HG03457 (cell line): ENCODE measurements around the gene SCT.

Experiments used
- ATAC-seq: cut with Tn5 transposase; IDR thresholded peaks from one replicate; pipeline ENCODE4 v1.9.1; 2021; ENCODE audit warnings: moderate number of reproducible peaks; ENCODE audit not compliant: unreplicated experiment

SCT gene

DNA sequence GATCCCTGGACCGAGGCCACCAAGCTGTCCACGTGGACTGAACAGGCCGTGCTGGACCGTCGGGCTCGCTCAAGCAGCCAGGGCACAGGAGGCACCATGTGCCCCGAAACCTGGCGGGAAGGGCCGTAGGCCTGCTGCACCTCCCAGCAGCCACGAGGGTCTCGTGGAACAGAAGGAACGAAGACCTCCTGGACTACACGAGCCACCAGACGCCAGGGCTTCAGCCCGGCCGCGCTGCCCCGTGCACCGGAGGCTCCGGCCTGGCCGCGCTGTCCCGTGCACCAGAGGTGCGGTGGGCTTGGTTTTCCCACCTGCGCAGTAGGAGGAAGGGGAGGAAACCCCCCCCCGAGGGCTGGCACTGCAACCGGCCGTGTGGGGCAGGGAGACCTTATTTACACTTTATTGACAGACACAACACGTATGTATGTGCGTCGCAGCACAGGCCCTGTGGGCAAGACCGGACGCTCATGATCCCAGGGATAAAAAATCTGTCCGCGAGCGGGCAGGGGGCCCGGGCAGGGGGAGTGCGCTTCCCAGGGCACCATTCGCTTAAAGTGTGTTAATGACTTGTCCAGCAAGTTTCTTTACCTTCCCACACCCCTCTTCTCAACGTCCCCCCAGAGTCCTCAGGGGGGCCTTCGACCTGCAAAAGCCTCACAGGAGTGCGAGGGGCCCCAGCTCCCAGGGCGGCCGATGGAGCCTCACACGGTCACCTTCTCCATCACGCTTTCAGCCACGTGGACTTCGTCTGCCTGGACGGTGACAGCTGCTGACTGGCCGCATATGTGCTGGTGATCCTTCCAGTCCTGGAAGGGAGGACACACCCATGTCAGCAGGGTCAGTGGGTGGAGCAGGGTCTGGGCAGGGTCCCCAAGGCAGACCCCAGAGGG is 17.1 kb upstream of the SCT start:
- ATAC-seq, result no peak

- ATAC-seq, result no peak
Observed at GRCh38 chr11:643366-643765, 16.4 kb upstream of the SCT start.

- no peak for ATAC-seq
Observed at GRCh38 chr11:641806-642370, 14.9 kb upstream of the SCT start.

DNA sequence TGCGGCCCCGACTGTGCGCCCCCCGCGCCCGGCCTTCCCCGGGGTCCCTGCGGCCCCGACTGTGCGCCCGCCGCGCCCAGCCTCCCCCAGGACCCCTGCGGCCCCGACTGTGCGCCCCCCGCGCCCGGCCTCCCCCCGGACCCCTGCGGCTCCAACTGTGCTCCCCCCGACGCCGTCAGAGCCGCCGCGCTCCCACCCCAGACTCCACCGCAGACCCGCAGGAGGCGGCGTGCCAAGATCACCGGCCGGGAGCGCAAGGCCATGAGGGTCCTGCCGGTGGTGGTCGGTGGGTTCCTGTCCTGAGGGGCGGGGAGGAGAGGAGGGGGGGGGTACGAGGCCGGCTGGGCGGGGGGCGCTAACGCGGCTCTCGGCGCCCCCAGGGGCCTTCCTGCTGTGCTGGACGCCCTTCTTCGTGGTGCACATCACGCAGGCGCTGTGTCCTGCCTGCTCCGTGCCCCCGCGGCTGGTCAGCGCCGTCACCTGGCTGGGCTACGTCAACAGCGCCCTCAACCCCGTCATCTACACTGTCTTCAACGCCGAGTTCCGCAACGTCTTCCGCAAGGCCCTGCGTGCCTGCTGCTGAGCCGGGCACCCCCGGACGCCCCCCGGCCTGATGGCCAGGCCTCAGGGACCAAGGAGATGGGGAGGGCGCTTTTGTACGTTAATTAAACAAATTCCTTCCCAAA is 13.2 kb upstream of the SCT start:
- no peak for ATAC-seq

DNA sequence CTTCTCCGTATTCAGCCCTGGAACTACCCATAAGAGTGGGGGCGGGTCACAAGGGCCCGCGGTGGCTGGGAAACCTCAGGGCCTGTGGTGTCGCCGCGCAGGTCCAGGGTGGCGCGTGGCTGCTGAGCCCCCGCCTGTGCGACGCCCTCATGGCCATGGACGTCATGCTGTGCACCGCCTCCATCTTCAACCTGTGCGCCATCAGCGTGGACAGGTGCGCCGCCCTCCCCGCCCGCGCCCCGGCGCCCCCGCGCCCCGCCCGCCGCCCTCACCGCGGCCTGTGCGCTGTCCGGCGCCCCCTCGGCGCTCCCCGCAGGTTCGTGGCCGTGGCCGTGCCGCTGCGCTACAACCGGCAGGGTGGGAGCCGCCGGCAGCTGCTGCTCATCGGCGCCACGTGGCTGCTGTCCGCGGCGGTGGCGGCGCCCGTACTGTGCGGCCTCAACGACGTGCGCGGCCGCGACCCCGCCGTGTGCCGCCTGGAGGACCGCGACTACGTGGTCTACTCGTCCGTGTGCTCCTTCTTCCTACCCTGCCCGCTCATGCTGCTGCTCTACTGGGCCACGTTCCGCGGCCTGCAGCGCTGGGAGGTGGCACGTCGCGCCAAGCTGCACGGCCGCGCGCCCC is 12.5 kb upstream of the SCT start:
- ATAC-seq, result no peak

DNA sequence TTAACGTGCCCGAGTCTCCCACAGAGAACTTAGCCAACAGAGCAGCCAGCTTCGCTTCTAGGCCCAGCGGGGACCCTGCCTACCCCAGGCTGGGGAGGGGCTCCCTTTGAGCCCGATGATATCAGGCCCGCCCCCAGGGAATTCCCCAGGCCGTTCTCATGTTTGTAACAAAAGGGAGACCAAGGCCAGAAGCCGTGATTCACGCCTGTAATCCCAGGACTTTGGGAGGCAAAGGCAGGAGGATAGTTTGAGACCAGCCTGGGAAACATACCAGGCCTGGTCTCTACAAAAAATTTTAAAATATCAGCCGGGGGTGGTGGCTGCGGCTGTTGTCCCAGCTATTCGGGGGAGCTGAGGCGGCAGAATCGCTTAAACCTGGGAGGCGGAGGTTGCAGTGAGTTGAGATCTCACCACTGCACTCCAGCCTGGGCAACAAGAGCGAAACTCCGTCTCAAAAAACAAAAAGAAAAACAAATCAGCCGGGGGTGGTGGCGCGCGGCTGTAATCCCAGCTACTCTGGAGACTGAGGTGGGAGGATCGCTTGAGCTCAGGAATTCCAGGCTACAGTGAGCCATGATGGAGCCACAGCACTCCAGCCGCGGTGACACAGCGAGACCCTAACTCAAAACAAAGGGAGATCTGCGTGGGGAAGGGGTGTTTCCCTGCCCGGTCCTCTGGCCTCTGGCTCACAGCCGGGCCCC is 11.8 kb upstream of the SCT start:
- ATAC-seq, result no peak

DNA sequence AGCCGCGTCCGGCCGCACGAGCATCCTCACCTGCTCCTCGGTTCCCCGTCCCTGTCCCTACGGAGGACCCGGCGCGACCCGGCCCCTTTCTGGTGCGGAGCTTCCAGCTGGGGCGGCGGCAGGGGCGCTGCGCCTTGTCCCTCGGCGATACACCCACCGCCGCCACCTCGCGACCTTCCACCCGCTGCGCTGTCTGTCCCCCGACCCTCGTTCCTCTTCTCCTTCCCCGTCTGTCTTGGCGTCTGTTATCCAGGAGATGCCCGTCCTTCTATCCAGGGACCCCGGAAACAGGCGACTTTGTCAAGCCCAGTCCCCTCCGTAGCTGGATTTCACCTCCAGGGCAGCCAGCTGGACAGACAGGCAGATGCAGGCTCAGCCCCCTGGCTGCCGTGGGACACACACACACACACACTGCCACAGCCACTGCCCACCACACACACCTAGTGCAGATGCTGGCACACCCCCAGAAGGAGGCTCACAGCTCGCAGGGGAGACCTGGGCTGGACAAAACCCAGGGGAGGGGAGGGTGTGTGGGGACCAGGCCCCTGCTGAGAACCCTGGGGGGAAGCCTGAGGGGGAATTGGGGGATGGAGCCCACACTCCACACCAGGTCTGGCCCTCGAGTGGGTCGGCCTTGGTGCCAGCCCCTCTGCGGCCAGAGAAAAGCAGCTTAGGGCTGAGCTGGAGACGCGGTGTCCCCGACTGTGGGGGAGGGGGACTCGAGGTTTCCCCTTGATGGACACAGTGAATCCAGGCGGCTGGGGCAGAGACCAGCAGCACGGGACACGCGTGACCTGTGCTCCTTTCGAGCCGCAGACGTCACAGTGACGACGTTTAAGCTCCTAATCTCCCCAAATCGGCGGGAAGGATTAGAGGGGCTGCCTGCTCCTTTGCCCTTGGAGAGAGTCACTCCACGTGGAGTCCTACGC is 10.9 kb upstream of the SCT start:
- ATAC-seq, result no peak

DNA sequence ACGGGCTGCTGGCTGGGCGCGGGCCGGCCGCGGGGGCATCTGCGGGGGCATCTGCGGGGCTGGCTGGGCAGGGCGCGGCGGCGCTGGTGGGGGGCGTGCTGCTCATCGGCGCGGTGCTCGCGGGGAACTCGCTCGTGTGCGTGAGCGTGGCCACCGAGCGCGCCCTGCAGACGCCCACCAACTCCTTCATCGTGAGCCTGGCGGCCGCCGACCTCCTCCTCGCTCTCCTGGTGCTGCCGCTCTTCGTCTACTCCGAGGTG is 10.3 kb upstream of the SCT start:
- no peak for ATAC-seq

DNA sequence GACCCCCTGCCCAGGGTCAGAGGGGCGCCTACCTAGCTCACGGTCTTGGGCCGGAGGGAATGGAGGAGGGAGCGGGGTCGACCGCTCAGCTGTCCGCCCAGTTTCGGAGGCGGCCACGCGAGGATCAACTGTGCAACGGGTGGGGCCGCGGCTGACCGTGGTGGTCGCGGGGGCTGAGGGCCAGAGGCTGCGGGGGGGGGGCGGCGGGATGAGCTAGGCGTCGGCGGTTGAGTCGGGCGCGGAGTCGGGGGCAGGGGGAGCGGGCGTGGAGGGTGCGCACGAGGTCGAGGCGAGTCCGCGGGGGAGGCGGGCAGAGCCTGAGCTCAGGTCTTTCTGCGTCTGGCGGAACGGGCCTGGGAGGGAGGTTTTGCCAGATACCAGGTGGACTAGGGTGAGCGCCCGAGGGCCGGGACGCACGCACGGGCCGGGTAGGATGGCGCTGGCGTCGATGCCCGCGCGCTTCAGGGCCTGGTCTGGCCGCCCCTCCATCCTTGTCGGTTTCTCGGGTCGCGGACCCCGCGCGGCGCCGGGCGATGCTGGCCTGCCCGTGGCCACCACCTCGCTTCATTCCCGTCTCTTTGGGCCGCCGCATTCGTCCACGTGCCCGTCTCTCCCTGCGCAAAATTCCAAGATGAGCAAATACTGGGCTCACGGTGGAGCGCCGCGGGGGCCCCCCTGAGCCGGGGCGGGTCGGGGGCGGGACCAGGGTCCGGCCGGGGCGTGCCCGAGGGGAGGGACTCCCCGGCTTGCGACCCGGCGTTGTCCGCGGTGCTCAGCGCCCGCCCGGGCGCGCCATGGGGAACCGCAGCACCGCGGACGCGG is 9.7 kb upstream of the SCT start, which contains the start of gene DRD4:
Gene DRD4 (plus strand): TSS at position 759 of the 822 bp plus-strand sequence. CDS start 36 bp downstream, at position 795.
- no peak for ATAC-seq

DNA sequence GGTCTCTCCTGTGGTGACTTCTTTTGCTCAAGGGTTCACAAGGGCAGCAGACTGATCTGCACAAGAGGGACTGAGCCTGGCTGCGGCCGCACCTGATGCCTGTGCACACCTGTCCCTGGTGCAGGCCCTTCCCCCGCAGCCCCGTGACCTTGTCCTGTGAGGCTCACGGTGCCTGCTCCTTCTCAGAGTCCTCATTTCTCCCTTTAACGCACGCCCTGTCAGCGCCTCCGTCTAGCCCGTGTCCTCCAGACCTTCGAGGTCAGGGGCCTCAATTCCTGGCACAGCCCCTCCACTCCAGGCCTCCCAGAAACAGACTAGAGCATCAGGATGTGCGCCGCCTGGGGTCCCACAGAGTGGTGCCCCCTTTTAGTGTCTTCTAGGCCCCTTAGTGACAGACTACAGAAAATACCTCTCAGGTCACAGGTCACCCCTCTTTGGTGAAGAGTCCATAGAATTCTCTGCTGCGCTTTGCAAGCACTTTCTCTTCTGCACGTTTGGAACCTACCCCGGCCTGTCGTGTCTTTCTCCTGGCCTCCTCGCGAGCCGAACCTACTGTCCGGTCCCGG is 9.0 kb upstream of the SCT start:
- no peak for ATAC-seq

DNA sequence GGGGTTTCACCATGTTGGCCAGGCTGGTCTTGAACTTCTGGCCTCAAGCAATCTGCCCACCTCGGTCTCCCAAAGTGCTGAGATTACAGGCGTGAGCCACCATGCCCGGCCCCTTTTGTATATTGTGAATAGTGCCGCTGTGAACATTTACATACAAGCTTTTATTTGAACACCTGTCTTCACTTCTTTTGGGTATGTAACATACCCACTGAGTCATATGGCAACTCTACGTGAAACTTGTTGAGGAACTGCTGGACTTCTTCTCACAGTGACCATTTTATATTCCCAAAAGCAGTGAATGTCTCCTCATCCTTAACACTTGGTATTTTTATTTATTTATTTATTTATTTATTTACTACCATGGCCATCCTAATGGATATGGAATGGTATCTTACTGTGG is 3.9 kb upstream of the SCT start:
- no peak for ATAC-seq

DNA sequence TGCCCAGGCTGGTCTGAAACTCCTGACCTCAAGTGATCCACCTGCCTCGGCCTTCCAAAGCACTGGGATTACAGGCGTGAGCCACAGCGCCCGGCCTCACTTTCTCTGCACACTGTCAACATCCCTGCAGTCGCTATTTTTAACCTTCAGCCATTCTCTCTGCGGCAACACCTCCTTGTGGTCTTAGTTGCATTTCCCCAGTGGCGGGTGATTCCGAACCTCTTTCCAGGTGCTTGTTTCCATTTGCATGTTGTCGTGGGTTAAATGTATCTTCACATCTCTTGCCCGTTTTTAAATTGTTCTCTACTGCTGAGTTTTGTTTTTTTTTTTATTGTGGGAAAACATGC is 2.2 kb upstream of the SCT start:
- ATAC-seq, result no peak

DNA sequence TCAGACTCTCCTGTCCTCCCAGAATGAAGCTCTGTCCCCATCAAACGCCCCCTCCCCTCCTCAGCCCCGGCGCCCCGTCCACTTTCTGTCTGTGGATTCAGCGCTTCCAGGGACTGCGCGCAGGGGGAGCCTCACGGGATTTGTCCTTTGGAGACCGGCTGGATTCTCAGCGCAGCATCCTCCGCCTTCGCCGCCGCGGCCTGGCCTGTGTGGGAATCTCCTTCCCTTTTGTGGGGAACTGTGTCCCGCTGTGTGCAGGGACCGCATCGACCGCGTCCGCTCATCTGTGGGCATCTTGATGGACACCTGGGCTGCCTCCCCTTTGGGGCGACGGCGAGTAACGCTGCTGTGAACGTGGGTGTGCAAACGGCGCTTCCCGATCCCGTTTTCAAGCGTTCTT is 1.1 kb upstream of the SCT start:
- ATAC-seq, result no peak

- ATAC-seq, result no peak
Observed at GRCh38 chr11:627308-627576, 261 bp upstream of the SCT start.

GRCh38 chr11:625636-626268 is 1.2 kb downstream of the SCT start:
- no peak for ATAC-seq

- ATAC-seq, result no peak
Observed at GRCh38 chr11:624705-625635, 2.0 kb downstream of the SCT start, which contains the start of gene CDHR5. TSS of gene CDHR5 (minus strand) at chr11:624955. CDS start at chr11:624902, 53 bp downstream.

DNA sequence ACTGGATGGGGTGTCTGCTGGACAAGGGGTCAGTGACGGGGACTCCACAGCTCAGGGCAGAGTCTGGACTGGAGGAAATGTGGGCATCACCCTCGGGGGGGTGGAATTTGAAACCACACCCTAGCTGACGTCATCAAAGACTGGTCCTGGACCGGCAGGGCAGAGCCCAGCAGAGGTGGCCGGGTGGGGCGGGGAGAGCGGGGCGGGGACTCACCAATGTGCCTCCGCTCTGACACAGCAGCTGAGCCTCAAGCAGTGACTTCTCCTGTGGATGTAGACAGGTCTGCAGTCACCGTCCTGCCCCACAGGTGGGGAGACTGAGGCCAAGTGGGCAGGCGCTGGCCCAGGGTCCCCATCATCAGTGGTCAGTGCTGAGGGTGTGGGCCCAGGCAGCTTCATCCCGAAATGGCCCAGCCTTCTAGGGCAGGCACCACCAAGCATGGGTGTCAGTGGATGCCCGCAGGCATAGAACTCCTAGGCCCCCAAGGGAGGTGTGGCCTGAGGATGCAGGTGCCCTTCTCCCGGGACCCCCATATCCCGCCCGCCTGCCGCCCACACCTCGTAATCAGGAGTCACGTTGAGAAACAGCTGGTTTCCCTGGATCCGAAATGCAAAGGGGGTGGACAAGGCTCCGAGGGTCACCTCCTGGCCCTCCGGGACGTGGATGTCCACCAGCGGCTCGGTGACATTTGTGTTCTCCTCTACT is 2.8 kb downstream of the SCT start:
- ATAC-seq, result no peak
